ENCODE results near the gene PLA2G15.

- no peak for TF ChIP-seq CTCF (IDR thresholded peaks at IDR 0.05)
- no peak for TF ChIP-seq EP300 (IDR thresholded peaks at IDR 0.05)
These were observed 28.3 kb downstream of the PLA2G15 start for GRCh38 chr16:68273459-68273858.

Data from gastroesophageal sphincter (tissue), 3 donors.